SK-N-MC (cell line): ENCODE results near the gene CYTH2.

Experiments used
- EZH2 ChIP-seq: fragments of 200-600 bp; sonication (generic); IDR thresholded peaks from one replicate; pipeline ENCODE4 v1.6.1; 2017; ENCODE audit warnings: antibody characterized with exemption
- FOXP2 ChIP-seq: optimal IDR thresholded peaks from 2 replicates; pipeline ENCODE3; 2011; ENCODE audit warnings: mild to moderate bottlenecking, moderate library complexity; ENCODE audit not compliant: insufficient read depth; ENCODE audit errors: extremely low read length, control extremely low read depth

DNA sequence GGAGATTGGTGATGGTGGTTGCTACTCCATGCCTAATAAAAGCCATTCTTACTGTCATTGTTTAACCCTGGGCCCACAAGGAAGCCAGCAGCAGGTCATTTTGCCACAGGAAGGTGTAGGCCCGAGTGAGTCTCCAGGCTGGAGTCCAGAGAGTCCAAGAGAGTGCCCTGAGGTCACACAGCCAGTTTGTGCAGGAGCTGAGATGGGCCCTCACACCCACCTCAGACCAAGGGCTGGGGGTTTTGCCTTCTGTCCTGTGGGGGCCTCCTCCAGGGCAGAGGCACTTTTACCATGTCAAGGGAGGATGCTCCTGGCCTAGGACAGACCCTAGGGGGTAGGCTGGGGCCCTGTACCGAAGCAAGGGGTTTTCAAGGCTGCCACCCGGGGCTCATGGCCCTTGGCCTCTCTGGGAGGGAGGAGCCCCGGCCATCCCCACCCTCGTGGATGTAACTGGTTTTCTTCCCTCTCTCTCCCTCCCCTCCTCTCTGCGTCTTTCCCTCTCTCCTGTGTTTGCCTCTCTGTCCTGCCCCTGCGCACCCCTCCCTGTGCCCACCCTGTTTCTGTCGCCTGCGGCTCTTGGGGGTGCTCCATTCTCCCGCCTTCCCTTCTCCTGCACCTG is 8.0 kb downstream of the CYTH2 start:
- TF ChIP-seq FOXP2: no peak
- TF ChIP-seq EZH2: no peak
